Umbilical cord (tissue), 2 donors: ENCODE results near the gene SMDT1. TPM values are rescaled to one million over a fixed set of nuclear protein-coding genes. Genes with fewer than 3 reads are reported as not detected.
"Not testable (repeated sequence)": the region's sequence is repeated elsewhere in the genome, so short reads cannot be mapped to it uniquely, and the experiment has no call there.

ENCODE experiments used
- DNase-seq: peaks from one replicate; pipeline ENCODE4 v3.0.0-alpha.2; 2015; ENCODE audit warnings: low spot score
- total RNA-seq: library from RNA; depleted of rRNA; stranded (reverse); fragments of >200 nt; gene quantifications from one replicate; pipeline ENCODE4 v1.2.3, GENCODE V29; 2014; ENCODE audit warnings: low replicate concordance; ENCODE audit not compliant: insufficient read depth

The SMDT1 gene
- total RNA-seq, 1 donor from 2014 or later = 0.96 TPM

GRCh38 chr22:42111798-42112197 lies 32.3 kb downstream of the SMDT1 start:
- DNase-seq = no peak

GRCh38 chr22:42112793-42113192 lies 33.3 kb downstream of the SMDT1 start:
- not testable (repeated sequence) for DNase-seq

- DNase-seq = no peak
These were observed 35.2 kb downstream of the SMDT1 start for GRCh38 chr22:42114721-42115120.

GRCh38 chr22:42115420-42115830 lies 35.9 kb downstream of the SMDT1 start:
- not testable (repeated sequence) for DNase-seq

- no peak for DNase-seq
These were observed 37.4 kb downstream of the SMDT1 start for GRCh38 chr22:42116848-42117424.

GRCh38 chr22:42120231-42121021 lies 40.9 kb downstream of the SMDT1 start:
- DNase-seq = not testable (repeated sequence)

- not testable (repeated sequence) for DNase-seq
These were observed 44.0 kb downstream of the SMDT1 start for GRCh38 chr22:42123529-42123928.

- no peak for DNase-seq
These were observed 48.1 kb downstream of the SMDT1 start for GRCh38 chr22:42127606-42128005.

- not testable (repeated sequence) for DNase-seq
These were observed 48.5 kb downstream of the SMDT1 start for GRCh38 chr22:42128007-42128406.

GRCh38 chr22:42128776-42129694 lies 49.5 kb downstream of the SMDT1 start:
- DNase-seq = not testable (repeated sequence)

GRCh38 chr22:42130182-42130581 lies 50.7 kb downstream of the SMDT1 start:
- not testable (repeated sequence) for DNase-seq

- not testable (repeated sequence) for DNase-seq
These were observed 51.3 kb downstream of the SMDT1 start, which contains the start of gene CYP2D6 for GRCh38 chr22:42130639-42131431. CYP2D6 (minus strand) TSS chr22:42130810; CDS start chr22:42130791, 19 bp downstream.

GRCh38 chr22:42131562-42131961 lies 52.1 kb downstream of the SMDT1 start:
- no peak for DNase-seq

GRCh38 chr22:42132457-42132856 lies 53.0 kb downstream of the SMDT1 start:
- DNase-seq = no peak

Other genes starting within 250 kb of the SMDT1 start
- 26.0 TPM for gene SREBF2, start 246.6 kb upstream of the SMDT1 start, total RNA-seq
- gene SHISA8, start 164.6 kb upstream of the SMDT1 start, total RNA-seq = not detected
- 0.48 TPM for gene TNFRSF13C, start 152.9 kb upstream of the SMDT1 start, total RNA-seq
- not detected for gene CENPM, start 132.5 kb upstream of the SMDT1 start, total RNA-seq
- 0.48 TPM for gene SEPTIN3, start 110.3 kb upstream of the SMDT1 start, total RNA-seq
- 6.0 TPM for gene WBP2NL, start 80.9 kb upstream of the SMDT1 start, total RNA-seq
- 34.9 TPM for gene NAGA, start 8.9 kb upstream of the SMDT1 start, total RNA-seq
- 15.4 TPM for gene PHETA2, start 5.5 kb upstream of the SMDT1 start, total RNA-seq
- gene NDUFA6, start 11.1 kb downstream of the SMDT1 start, total RNA-seq = 34.2 TPM
- 1.2 TPM for gene CYP2D6, start 51.1 kb downstream of the SMDT1 start, total RNA-seq
- 15.2 TPM for gene TCF20, start 191.0 kb downstream of the SMDT1 start, total RNA-seq